Spinal cord (tissue), 10 donors: ENCODE data around the gene TIMM50. TPM values are rescaled to one million over a fixed set of nuclear protein-coding genes. Genes with fewer than 3 reads are reported as not detected.

Source experiments
- DNase-seq, 6 donors: peaks; one replicate each; pipeline versions ENCODE4 v3.0.0 to v3.0.0-alpha.2; 2013 to 2015; ENCODE audit warnings: low spot score in 6 of 6, low read depth in 4 of 6
- H3K27ac ChIP-seq: one replicate; pipeline ENCODE4 v1.5.1; 2013; ENCODE audit warnings: low read depth, low read length, control low read depth
- H3K27me3 ChIP-seq: one replicate; pipeline ENCODE4 v1.6.1; 2013; ENCODE audit warnings: low read length; ENCODE audit not compliant: control insufficient read depth, insufficient read depth
- H3K36me3 ChIP-seq: one replicate; pipeline ENCODE4 v1.6.1; 2013; ENCODE audit warnings: low read length; ENCODE audit not compliant: control insufficient read depth, insufficient read depth
- H3K4me1 ChIP-seq: one replicate; pipeline ENCODE4 v1.6.1; 2013; ENCODE audit warnings: low read length; ENCODE audit not compliant: control insufficient read depth, insufficient read depth
- H3K4me3 ChIP-seq: one replicate; pipeline ENCODE4 v1.5.1; 2013; ENCODE audit warnings: low read depth, low read length, control low read depth
- H3K9me3 ChIP-seq: one replicate; pipeline ENCODE4 v1.6.1; 2013; ENCODE audit warnings: low read length; ENCODE audit not compliant: control insufficient read depth, insufficient read depth
- whole genome bisulfite sequencing: methylation state at CpG from one replicate; pipeline ENCODE4 v1.1.5; 2013; ENCODE audit warnings: missing lambda C conversion rate; ENCODE audit not compliant: insufficient coverage; 5-methylcytosine and 5-hydroxymethylcytosine counted together
- polyA plus RNA-seq, 2 donors: library from polyadenylated mRNA; unstranded; fragments of 120-200 nt; gene quantifications; one replicate each; pipeline ENCODE4 v1.2.1, GENCODE V29; 2013; ENCODE audit not compliant: insufficient read length in 2 of 2
- total RNA-seq, 2 donors: library from RNA; depleted of rRNA in 1 of 2; stranded (reverse); fragments of 120-200 nt in 1 of 2; fragments of >200 nt in 1 of 2; gene quantifications; one replicate each; pipeline versions ENCODE4 v1.2.3 to v1.2.4, GENCODE V29; 2013 to 2014
- donor health status: healthy.

Gene TIMM50
- total and polyA plus RNA-seq, 4 donors: 48.4 to 118 (median 77.5) TPM

DNA sequence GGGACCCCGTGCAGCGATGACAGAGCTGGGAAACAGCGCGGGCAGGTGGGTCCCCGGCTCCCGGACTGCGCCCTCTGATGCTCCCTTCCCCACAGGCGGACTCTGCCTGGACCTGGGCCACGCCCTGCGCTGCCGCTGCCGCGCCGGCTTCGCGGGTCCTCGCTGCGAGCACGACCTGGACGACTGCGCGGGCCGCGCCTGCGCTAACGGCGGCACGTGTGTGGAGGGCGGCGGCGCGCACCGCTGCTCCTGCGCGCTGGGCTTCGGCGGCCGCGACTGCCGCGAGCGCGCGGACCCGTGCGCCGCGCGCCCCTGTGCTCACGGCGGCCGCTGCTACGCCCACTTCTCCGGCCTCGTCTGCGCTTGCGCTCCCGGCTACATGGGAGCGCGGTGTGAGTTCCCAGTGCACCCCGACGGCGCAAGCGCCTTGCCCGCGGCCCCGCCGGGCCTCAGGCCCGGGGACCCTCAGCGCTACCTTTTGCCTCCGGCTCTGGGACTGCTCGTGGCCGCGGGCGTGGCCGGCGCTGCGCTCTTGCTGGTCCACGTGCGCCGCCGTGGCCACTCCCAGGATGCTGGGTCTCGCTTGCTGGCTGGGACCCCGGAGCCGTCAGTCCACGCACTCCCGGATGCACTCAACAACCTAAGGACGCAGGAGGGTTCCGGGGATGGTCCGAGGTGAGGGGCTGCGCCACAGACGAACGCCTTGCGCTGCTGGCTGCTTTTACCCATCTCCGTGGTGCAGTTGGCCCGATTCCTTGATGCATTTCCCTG is 26.5 kb downstream of the TIMM50 start:
- Histone ChIP-seq H3K36me3 (peaks cover 21% of the 10 kb centered on the region), H3K9me3 (no peaks in the 10 kb centered on the region), H3K4me1 (peaks cover 28% of the 10 kb centered on the region), H3K4me3 (peak overlapping the region; percentile 41), H3K27me3 (peaks cover 12% of the 10 kb centered on the region), H3K27ac (no peak overlapping the region)
- under 1% methylated on average over 95 of the region's 96 CpGs for WGBS
- peak in 3 of 6 donors; percentile 76 to 95 (median 94) for DNase-seq

DNA sequence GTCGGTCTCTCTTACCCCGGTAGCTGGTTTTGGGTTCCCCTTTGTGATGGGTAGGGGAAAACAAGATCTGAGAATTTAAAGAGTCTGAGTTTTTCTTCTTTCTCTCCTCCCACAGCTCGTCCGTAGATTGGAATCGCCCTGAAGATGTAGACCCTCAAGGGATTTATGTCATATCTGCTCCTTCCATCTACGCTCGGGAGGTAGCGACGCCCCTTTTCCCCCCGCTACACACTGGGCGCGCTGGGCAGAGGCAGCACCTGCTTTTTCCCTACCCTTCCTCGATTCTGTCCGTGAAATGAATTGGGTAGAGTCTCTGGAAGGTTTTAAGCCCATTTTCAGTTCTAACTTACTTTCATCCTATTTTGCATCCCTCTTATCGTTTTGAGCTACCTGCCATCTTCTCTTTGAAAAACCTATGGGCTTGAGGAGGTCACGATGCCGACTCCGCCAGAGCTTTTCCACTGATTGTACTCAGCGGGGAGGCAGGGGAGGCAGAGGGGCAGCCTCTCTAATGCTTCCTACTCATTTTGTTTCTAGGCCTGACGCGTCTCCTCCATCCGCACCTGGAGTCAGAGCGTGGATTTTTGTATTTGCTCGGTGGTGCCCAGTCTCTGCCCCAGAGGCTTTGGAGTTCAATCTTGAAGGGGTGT is 27.2 kb downstream of the TIMM50 start:
- no CpG with 5 or more reads among the region's 24 CpGs for WGBS
- peaks cover 28% of the 10 kb centered on the region for H3K4me1 ChIP-seq
- H3K9me3 ChIP-seq: no peaks in the 10 kb centered on the region
- no peak for DNase-seq
- peak overlapping the region; percentile 41 for H3K4me3 ChIP-seq
- H3K27ac ChIP-seq: no peak overlapping the region
- peaks cover 21% of the 10 kb centered on the region for H3K36me3 ChIP-seq
- peaks cover 12% of the 10 kb centered on the region for H3K27me3 ChIP-seq

DNA sequence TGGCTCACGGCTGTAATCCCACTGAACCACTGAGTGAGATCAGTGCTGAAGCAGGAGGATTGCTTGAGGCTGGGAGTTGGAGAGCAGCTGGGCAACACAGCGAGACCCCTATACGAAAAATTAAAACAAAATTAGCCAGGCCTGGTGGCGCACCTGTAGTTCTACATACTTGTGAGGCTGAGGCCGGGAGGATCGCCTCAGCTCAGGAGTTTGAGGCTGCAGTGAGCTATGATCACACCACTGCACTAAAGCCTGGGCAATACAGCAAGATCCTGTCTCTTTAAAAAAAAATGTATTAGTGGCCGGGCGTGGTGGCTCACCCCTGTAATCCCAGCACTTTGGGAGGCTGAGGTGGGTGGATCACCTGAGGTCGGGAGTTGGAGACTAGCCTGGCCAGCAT is 28.0 kb downstream of the TIMM50 start:
- Histone ChIP-seq H3K4me1 (peaks cover 20% of the 10 kb centered on the region), H3K27me3 (peaks cover 18% of the 10 kb centered on the region), H3K27ac (no peak overlapping the region), H3K9me3 (no peaks in the 10 kb centered on the region), H3K4me3 (no peak overlapping the region), H3K36me3 (peaks cover 20% of the 10 kb centered on the region)
- DNase-seq: no peak
- 87% methylated on average over 6 of the region's 9 CpGs for WGBS

DNA sequence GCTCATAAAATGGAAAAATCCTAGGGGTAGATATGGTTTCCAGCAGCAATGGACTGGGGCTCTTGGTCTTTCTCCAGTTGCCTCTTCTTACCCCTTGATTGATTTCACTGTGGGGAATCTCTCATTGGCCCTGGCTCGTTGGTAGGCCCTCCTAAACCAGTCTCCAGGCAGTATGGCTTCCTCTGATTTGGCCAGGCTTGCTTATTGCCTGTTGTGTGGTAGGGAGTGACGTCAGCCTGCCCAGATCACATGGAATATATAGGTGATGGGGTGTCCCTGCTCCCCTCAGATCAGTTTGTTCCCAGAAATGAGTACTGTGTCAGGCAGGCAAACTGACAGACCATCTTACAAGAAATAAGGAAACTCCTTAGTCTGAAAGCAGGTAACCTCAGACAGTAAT is 28.6 kb downstream of the TIMM50 start:
- no peak overlapping the region for H3K4me3 ChIP-seq
- no peak overlapping the region for H3K27ac ChIP-seq
- no peak for DNase-seq
- peaks cover 18% of the 10 kb centered on the region for H3K4me1 ChIP-seq
- WGBS: no CpG with 5 or more reads among the region's 2 CpGs
- peaks cover 14% of the 10 kb centered on the region for H3K36me3 ChIP-seq
- peaks cover 23% of the 10 kb centered on the region for H3K27me3 ChIP-seq
- H3K9me3 ChIP-seq: no peaks in the 10 kb centered on the region

DNA sequence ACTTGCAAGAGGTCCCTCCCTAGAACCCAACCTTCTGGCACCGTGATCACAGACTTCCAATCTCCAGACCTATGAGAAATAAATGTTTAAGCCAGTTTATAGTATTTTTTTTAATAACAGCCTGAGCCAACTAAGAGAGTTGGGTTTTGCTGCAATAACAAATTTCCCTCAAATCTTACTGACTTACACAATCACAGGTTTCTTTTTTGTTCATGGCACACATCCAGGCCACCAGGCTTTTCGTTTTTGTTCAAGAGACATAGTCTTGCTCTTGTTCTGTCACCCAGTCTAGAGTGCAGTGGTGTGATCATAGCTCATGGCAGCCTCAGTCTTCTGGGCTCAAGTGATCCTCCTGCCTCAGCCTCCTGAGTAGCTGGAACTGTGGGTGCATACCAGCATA is 32.4 kb downstream of the TIMM50 start:
- no peaks in the 10 kb centered on the region for H3K9me3 ChIP-seq
- WGBS: no CpG with 5 or more reads among the region's 2 CpGs
- no peak overlapping the region for H3K4me3 ChIP-seq
- peaks cover 22% of the 10 kb centered on the region for H3K4me1 ChIP-seq
- no peak for DNase-seq
- H3K27ac ChIP-seq: no peak overlapping the region
- peaks cover 2% of the 10 kb centered on the region for H3K36me3 ChIP-seq
- H3K27me3 ChIP-seq: peaks cover 36% of the 10 kb centered on the region

DNA sequence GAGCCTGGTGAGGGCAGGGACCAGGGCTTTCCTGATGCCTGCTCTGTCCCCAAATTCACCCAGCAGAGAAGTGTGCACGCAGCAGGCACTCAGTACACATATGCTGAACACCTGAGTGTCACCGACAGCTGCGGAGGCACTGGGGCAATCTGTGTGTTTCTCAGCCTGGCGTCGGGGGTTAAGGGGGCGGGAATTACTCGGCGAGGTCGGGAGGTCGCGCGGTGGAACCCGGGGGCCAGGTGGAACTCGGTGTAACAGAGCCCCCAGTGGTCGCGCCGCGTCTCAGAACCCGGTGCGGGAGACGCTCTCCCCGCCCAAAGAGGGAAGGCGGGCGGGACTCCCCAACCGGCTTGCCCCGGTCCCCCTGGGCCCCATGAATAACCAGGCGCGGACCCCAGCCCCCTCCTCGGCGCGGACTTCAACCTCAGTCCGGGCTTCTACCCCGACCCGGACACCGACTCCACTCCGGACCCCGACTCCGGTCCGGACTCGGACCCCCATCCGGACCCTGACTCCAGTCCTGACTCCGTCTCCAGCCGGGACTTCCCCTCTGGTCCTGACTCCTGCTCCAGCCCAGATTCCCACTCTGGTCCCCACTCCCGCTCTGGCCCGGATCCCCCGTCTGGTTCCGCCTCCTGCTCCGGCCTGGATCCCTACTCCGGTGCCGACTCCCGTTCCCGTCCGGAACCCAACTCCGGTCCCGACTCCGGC is 34.4 kb downstream of the TIMM50 start, which contains the start of gene SELENOV:
TSS of gene SELENOV (plus strand) at position 300 of the 711 bp plus-strand sequence. CDS start at position 374, 74 bp downstream.
- peaks cover 34% of the 10 kb centered on the region for H3K27me3 ChIP-seq
- H3K36me3 ChIP-seq: peaks cover 2% of the 10 kb centered on the region
- H3K9me3 ChIP-seq: no peaks in the 10 kb centered on the region
- peak in 2 of 6 donors; percentile 35 to 55 for DNase-seq
- no peak within 1 kb of the TSS for H3K27ac ChIP-seq
- under 1% methylated on average over 56 of the region's 56 CpGs for WGBS
- peak within 1 kb of the TSS; percentile 53 for H3K4me3 ChIP-seq
- peaks cover 17% of the 10 kb centered on the region for H3K4me1 ChIP-seq

DNA sequence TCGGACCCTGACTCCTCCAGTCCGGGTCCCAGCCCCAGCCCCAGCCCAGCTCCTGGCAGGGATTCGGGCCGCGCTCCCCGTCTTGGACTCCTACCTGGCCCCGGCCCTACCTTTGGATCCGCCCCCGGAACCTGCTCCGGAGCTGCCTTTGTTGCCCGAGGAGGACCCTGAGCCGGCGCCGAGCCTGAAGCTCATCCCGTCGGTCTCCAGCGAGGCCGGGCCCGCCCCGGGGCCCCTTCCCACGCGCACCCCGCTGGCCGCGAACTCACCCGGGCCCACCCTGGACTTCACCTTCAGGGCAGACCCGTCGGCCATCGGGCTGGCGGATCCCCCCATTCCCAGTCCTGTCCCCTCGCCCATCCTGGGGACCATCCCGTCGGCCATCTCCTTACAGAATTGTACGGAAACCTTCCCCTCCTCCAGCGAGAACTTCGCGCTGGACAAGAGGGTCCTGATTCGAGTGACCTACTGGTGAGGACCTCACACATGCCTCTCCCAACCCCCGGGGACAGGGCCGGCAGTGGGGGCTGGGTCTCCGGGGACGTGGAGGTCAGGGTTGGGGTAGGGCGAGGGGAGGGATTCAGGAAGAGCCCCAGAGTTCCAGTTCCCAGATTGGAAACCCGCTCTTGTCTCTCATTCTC is 35.0 kb downstream of the TIMM50 start:
- H3K4me1 ChIP-seq: peaks cover 17% of the 10 kb centered on the region
- no peak for DNase-seq
- no peaks in the 10 kb centered on the region for H3K9me3 ChIP-seq
- peaks cover 2% of the 10 kb centered on the region for H3K36me3 ChIP-seq
- WGBS: 2% methylated on average over 38 of the region's 44 CpGs
- peaks cover 34% of the 10 kb centered on the region for H3K27me3 ChIP-seq
- peak overlapping the region; percentile 53 for H3K4me3 ChIP-seq
- H3K27ac ChIP-seq: no peak overlapping the region

DNA sequence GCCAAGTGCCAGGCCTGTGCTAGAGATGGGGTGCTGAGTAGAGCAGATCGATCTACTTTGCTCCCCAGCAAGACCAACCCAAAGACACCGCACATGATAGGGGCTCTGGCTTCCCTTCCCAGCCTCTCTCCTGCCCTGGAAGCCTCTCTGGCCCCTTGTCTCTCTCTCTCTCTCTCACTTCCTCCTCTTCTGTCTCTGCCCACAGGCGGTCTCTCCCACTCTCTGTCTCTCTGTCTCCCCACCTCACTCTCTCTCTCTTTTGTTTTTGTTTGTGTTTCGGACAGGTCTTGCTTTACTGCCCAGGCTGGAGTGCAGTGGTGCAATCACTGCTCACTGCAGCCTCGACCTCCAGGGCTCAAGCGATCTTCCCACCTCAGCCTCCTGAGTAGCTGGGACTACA is 35.6 kb downstream of the TIMM50 start:
- peaks cover 17% of the 10 kb centered on the region for H3K4me1 ChIP-seq
- peak overlapping the region; percentile 53 for H3K4me3 ChIP-seq
- no peak for DNase-seq
- H3K27ac ChIP-seq: no peak overlapping the region
- H3K36me3 ChIP-seq: peaks cover under 1% of the 10 kb centered on the region
- no peaks in the 10 kb centered on the region for H3K9me3 ChIP-seq
- WGBS: 37% methylated on average over 3 of the region's 6 CpGs
- peaks cover 34% of the 10 kb centered on the region for H3K27me3 ChIP-seq

DNA sequence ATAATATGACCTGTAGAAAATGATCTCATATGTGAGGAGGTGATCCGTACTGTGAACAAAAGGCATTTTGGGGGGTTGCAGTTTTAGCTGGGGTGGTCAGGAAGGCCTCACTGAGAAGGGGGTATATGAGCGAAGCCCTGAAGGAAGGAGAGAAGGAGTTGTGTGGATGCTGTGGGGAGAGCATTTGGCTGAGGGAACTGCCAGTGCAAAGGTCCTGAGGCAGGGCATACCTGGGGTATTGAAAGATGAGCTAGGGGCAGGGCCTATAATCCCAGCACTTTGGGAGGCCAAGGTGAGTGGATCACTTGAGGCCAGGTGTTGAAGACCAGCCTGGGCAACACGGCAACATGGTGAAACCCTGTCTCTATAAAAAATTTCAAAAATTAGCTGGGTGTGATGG is 36.8 kb downstream of the TIMM50 start:
- Histone ChIP-seq H3K4me1 (peaks cover 17% of the 10 kb centered on the region), H3K27ac (no peak overlapping the region), H3K27me3 (peaks cover 33% of the 10 kb centered on the region), H3K4me3 (no peak overlapping the region), H3K36me3 (peaks cover 2% of the 10 kb centered on the region), H3K9me3 (no peaks in the 10 kb centered on the region)
- WGBS: 86% methylated on average over 3 of the region's 3 CpGs
- DNase-seq: no peak
